H9 (cell line): Measurements from ENCODE around the gene SUN2. TPM values are rescaled to one million over a fixed set of nuclear protein-coding genes. Genes with fewer than 3 reads are reported as not detected.

ENCODE experiments used
- DNase-seq: peaks from one replicate; pipeline ENCODE4 v3.0.0-alpha.2; 2017
- H2AFZ ChIP-seq: one replicate; pipeline ENCODE4 v1.6.1; 2013; ENCODE audit warnings: mild to moderate bottlenecking, low read length, control low read depth, moderate library complexity
- H2AK5ac ChIP-seq: 2 replicates; pipeline ENCODE4 v1.6.1; 2013; ENCODE audit warnings: low read length, control low read depth, mixed read lengths; ENCODE audit not compliant: insufficient read length
- H2BK120ac ChIP-seq: one replicate; pipeline ENCODE4 v1.6.1; 2013; ENCODE audit warnings: low read depth, mild to moderate bottlenecking, low read length, control low read depth, inconsistent platforms; ENCODE audit not compliant: poor library complexity, severe bottlenecking
- H2BK12ac ChIP-seq: 2 replicates; pipeline ENCODE4 v1.6.1; 2013; ENCODE audit warnings: low read length, control low read depth, mixed read lengths, low read depth; ENCODE audit not compliant: insufficient read length
- H2BK15ac ChIP-seq: 2 replicates; pipeline ENCODE4 v1.6.1; 2013; ENCODE audit warnings: low read depth, low read length, control low read depth
- H2BK20ac ChIP-seq: one replicate; pipeline ENCODE4 v1.6.1; 2013; ENCODE audit warnings: low read depth, mild to moderate bottlenecking, low read length, control low read depth, inconsistent platforms; ENCODE audit not compliant: poor library complexity, severe bottlenecking
- H2BK5ac ChIP-seq: 2 replicates; pipeline ENCODE4 v1.6.1; 2013; ENCODE audit warnings: low read length, control low read depth, mixed read lengths; ENCODE audit not compliant: insufficient read length
- H3K14ac ChIP-seq: 2 replicates; pipeline ENCODE4 v1.6.1; 2013; ENCODE audit warnings: low read length, control low read depth; ENCODE audit not compliant: insufficient read depth
- H3K18ac ChIP-seq: 2 replicates; pipeline ENCODE4 v1.6.1; 2013; ENCODE audit warnings: low read depth, mild to moderate bottlenecking, mixed read lengths, low read length, control low read depth; ENCODE audit not compliant: insufficient read length
- H3K23ac ChIP-seq: 2 replicates; pipeline ENCODE4 v1.6.1; 2013; ENCODE audit warnings: low read length, control low read depth, mixed read lengths, low read depth; ENCODE audit not compliant: insufficient read length
- H3K23me2 ChIP-seq: 2 replicates; pipeline ENCODE4 v1.6.1; 2013; ENCODE audit warnings: low read depth, mild to moderate bottlenecking, mixed read lengths, low read length, control low read depth; ENCODE audit not compliant: insufficient read length, poor library complexity, severe bottlenecking
- H3K27ac ChIP-seq: 2 replicates; pipeline ENCODE4 v1.5.1; 2013; ENCODE audit warnings: low read length, control low read depth, mixed read lengths, low read depth; ENCODE audit not compliant: insufficient read length
- H3K27me3 ChIP-seq: 2 replicates; pipeline ENCODE4 v1.6.1; 2013; ENCODE audit warnings: low read length, control low read depth, inconsistent platforms; ENCODE audit not compliant: insufficient read depth
- H3K4ac ChIP-seq: 2 replicates; pipeline ENCODE4 v1.6.1; 2013; ENCODE audit warnings: low read depth, mild to moderate bottlenecking, control low read depth, inconsistent platforms, low read length, moderate library complexity
- H3K4me1 ChIP-seq: 2 replicates; pipeline ENCODE4 v1.6.1; 2013; ENCODE audit warnings: low read length, control low read depth, inconsistent platforms; ENCODE audit not compliant: insufficient read depth
- H3K4me2 ChIP-seq: 2 replicates; pipeline ENCODE4 v1.6.1; 2013; ENCODE audit warnings: low read length, control low read depth, mixed read lengths; ENCODE audit not compliant: insufficient read length, insufficient read depth
- H3K56ac ChIP-seq: 2 replicates; pipeline ENCODE4 v1.6.1; 2013; ENCODE audit warnings: low read depth, mild to moderate bottlenecking, mixed read lengths, low read length, control low read depth; ENCODE audit not compliant: insufficient read length
- H3K79me1 ChIP-seq: 2 replicates; pipeline ENCODE4 v1.6.1; 2013; ENCODE audit warnings: low read depth, mild to moderate bottlenecking, moderate library complexity, low read length, control low read depth, inconsistent platforms; ENCODE audit not compliant: insufficient read depth, poor library complexity, severe bottlenecking
- H3K79me2 ChIP-seq: 2 replicates; pipeline ENCODE4 v1.6.1; 2013; ENCODE audit warnings: low read length, control low read depth, inconsistent platforms; ENCODE audit not compliant: insufficient read depth
- H3K9ac ChIP-seq: 2 replicates; pipeline ENCODE4 v1.6.1; 2013; ENCODE audit warnings: low read length, control low read depth, mixed read lengths; ENCODE audit not compliant: insufficient read length; ENCODE audit errors: extremely low read depth
- H3K9me3 ChIP-seq: one replicate; pipeline ENCODE4 v1.6.1; 2013; ENCODE audit warnings: low read depth, low read length, inconsistent platforms; ENCODE audit not compliant: control insufficient read depth
- H3T11ph ChIP-seq: one replicate; pipeline ENCODE4 v1.6.1; 2013; ENCODE audit warnings: mild to moderate bottlenecking, low read length, control low read depth, inconsistent platforms
- H4K20me1 ChIP-seq: one replicate; pipeline ENCODE4 v1.6.1; 2013; ENCODE audit not compliant: control insufficient read depth, insufficient read length, insufficient read depth
- H4K5ac ChIP-seq: 2 replicates; pipeline ENCODE4 v1.6.1; 2013; ENCODE audit warnings: low read depth, mild to moderate bottlenecking, mixed read lengths, low read length, control low read depth; ENCODE audit not compliant: insufficient read length
- H4K8ac ChIP-seq: replicated peaks from 2 replicates; pipeline ENCODE4 v1.6.1; 2013; ENCODE audit warnings: low read length, control low read depth, mixed read lengths, low read depth; ENCODE audit not compliant: insufficient read length
- H4K91ac ChIP-seq: 2 replicates; pipeline ENCODE4 v1.6.1; 2013; ENCODE audit warnings: low read depth, mild to moderate bottlenecking, moderate library complexity, mixed read lengths, low read length, control low read depth; ENCODE audit not compliant: insufficient read length
- H3K27ac Mint-ChIP-seq, 3 experiments: 2 replicates in 2 of 3; 3 replicates in 1 of 3; pipeline ENCODE4 v1.8.0; 2020 to 2021; ENCODE audit warnings: mixed read lengths in 3 of 3, mild to moderate bottlenecking in 1 of 3, moderate library complexity in 1 of 3
- H3K27me3 Mint-ChIP-seq: 2 replicates; pipeline ENCODE4 v1.8.0; 2021; ENCODE audit warnings: low read depth, mild to moderate bottlenecking, moderate library complexity, mixed read lengths
- H3K36me3 Mint-ChIP-seq, 3 experiments: 2 replicates in 2 of 3; 3 replicates in 1 of 3; pipeline ENCODE4 v1.8.0; 2020 to 2021; ENCODE audit warnings: low read depth in 3 of 3, mixed read lengths in 3 of 3; ENCODE audit not compliant: insufficient read depth in 1 of 3
- H3K4me1 Mint-ChIP-seq, 2 experiments: 2 replicates each; pipeline ENCODE4 v1.8.0; 2020; ENCODE audit warnings: mixed read lengths in 2 of 2
- H3K4me3 Mint-ChIP-seq, 2 experiments: 2 replicates in 1 of 2; 3 replicates in 1 of 2; pipeline ENCODE4 v1.8.0; 2020 to 2021; ENCODE audit warnings: mild to moderate bottlenecking in 2 of 2, mixed read lengths in 2 of 2, moderate library complexity in 1 of 2
- H3K9me3 Mint-ChIP-seq, 2 experiments: 2 replicates in 1 of 2; 3 replicates in 1 of 2; pipeline ENCODE4 v1.8.0; 2020; ENCODE audit warnings: mild to moderate bottlenecking in 2 of 2, mixed read lengths in 2 of 2, moderate library complexity in 1 of 2
- WGBS: extraction: QIAGEN DNeasy Blood & Tissue Kit; methylation state at CpG from one replicate; pipeline ENCODE4 v1.1.7; 2013; ENCODE audit warnings: missing lambda C conversion rate, low lambda C conversion rate, mixed read lengths; ENCODE audit not compliant: insufficient read length; ENCODE audit errors: extremely low coverage; 5-methylcytosine and 5-hydroxymethylcytosine counted together
- total RNA-seq: library from RNA; stranded (reverse); gene quantifications from 2 replicates; pipeline ENCODE4 v1.2.1, GENCODE V29; 2021
- TF ChIP-seq, protein P1 (sequence below): fragments of 200-600 bp; sonication (generic); conservative IDR thresholded peaks from 3 replicates; pipeline ENCODE4 v1.8.0; 2021; ENCODE audit warnings: antibody characterized with exemption, mild to moderate bottlenecking

Gene SUN2
- total RNA-seq, 1 experiment from 2014 or later = 12.0 TPM

DNA sequence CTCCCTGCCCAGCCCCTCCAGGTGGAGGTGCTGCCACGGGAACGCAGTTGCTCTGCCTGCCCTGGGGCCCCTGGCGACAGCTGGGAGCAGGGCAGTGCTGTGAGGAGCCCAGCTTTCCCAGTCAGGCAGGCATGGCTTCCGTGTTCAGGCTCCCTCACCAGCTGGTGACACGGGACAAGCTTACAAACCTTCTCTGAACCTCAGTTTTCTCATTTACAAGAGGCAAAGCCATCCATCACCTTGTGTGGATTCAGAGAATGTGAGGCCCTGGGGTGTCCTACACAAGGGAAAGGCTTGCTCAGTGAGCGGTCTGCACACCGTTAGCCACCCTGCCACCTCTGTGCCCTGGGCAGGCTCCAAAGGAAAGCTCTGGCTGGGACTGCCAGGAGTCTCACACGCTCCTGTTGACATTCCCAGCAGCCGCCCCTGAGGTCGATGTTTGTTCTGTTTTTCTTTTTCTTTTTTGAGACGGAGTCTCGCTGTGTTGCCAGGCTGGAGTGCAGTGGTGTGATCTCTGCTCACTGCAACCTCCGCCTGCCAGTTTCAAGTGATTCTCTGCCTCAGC lies 23.5 kb downstream of the SUN2 start:
- Mint-ChIP-seq H3K27ac (peak overlapping the region in 1 of 3 experiments; percentile 72; a peak in 1 of 7 replicates), H3K4me3 (no peak overlapping the region), H3K36me3 (peaks cover 23 to 87% (median 57%) of the 10 kb centered on the region in 3 experiments; a peak in 6 of 7 replicates), H3K9me3 (no peaks in the 10 kb centered on the region), H3K27me3 (no peaks in the 10 kb centered on the region), H3K4me1 (0 out of 4 replicates have a peak, but pooled peaks cover 0 to 3% of the 10 kb centered on the region in 2 experiments)
- Histone ChIP-seq H3K18ac (no peak overlapping the region), H3K4me2 (no peak overlapping the region), H2BK120ac (no peak overlapping the region), H3K27me3 (no peaks in the 10 kb centered on the region), H4K20me1 (no peaks in the 10 kb centered on the region), H3K79me1 (no peaks in the 10 kb centered on the region), H3K23ac (no peak overlapping the region), H3K4me1 (no peaks in the 10 kb centered on the region), H4K8ac (no peak overlapping the region), H3T11ph (no peak overlapping the region), H3K56ac (no peak overlapping the region), H3K27ac (no peak overlapping the region), H2AFZ (no peak overlapping the region), H3K9ac (no peak overlapping the region), H4K91ac (no peak overlapping the region), H3K79me2 (no peaks in the 10 kb centered on the region), H3K23me2 (no peaks in the 10 kb centered on the region), H3K14ac (no peak overlapping the region), H3K4ac (no peak overlapping the region), H2AK5ac (no peak overlapping the region), H2BK15ac (no peak overlapping the region), H2BK20ac (no peak overlapping the region), H2BK5ac (no peak overlapping the region), H4K5ac (no peak overlapping the region), H3K9me3 (no peaks in the 10 kb centered on the region), H2BK12ac (no peak overlapping the region)
- WGBS = no CpG with 5 or more reads among the region's 13 CpGs
- TF ChIP-seq, protein P1, sequence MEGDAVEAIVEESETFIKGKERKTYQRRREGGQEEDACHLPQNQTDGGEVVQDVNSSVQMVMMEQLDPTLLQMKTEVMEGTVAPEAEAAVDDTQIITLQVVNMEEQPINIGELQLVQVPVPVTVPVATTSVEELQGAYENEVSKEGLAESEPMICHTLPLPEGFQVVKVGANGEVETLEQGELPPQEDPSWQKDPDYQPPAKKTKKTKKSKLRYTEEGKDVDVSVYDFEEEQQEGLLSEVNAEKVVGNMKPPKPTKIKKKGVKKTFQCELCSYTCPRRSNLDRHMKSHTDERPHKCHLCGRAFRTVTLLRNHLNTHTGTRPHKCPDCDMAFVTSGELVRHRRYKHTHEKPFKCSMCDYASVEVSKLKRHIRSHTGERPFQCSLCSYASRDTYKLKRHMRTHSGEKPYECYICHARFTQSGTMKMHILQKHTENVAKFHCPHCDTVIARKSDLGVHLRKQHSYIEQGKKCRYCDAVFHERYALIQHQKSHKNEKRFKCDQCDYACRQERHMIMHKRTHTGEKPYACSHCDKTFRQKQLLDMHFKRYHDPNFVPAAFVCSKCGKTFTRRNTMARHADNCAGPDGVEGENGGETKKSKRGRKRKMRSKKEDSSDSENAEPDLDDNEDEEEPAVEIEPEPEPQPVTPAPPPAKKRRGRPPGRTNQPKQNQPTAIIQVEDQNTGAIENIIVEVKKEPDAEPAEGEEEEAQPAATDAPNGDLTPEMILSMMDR = no peak
- no peak for DNase-seq
